ENCODE measurements around the gene PGR.

Gene PGR

DNA sequence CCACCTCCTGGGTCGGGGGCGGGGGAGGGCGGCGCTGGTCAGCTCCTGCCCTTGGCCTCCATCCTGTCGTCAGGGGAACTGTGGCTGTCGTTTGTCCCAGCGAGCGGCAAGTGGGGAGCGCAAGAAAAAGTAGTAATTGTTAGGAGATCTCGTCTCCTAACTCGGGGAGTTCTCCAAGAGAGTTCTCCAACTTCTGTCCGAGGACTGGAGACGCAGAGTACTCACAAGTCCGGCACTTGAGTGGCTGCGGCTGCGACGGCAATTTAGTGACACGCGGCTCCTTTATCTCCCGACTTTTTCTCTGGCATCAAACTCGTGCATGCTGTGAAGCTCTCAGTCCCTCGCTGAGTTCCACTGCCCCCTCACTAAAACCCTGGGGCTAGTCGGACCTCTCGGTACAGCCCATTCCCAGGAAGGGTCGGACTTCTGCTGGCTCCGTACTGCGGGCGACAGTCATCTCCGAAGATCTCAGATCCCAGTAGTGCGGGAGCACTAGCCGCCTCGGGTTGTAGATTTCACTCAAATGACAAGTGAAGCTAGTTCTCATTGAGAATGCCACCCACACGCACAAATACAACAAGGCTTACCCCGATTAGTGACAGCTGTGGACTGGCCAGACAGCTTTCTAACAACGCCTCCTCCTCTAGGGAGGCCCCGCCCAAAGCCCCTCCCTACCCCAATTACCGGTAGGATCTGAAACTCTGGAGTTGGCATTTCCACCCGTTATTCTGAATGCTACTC, at the start of gene PGR:
TSS of gene PGR (minus strand) at position 611 of the 741 bp plus-strand sequence. CDS start 743 bp downstream, outside the sequence.
- ATAC-seq, result no peak

DNA sequence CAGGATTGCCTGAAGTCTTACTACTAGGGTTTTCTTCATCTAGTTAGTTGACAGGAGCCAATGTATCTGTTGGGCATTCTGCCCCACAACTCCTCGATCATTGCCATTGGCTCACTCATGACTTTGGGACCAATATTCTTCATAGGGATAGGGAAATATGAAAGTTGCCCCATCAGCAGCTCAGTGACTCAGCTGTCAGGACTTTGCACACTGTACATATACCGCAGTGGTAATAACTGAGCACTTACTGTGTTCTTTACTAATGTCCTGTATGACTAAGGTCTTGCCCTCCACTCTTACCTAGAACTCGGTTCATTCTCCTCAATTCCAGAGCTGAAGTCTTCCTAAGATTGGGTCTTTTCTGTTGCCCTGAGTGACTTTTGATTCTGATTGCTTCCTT, 46.8 kb upstream of the PGR start:
- ATAC-seq, result no peak

DNA sequence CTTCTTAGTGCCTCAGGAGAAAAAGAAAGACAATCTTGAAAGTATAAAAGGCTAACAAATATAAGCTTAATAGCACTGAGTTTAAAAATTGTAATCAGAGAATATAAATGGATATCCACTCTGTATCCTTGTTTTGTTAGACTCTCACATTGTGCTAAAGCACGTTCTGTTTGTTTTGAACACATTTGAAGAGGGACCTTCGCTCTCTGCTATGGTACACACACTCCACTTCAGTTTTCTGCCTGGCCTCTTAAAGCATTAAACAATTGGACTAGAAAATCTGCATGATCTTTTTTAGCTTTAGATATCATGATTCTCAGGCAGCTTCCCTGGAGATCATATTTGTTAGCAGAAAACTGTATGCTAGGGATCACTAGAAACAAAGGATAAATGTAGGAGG, 40.3 kb upstream of the PGR start:
- no peak for ATAC-seq

DNA sequence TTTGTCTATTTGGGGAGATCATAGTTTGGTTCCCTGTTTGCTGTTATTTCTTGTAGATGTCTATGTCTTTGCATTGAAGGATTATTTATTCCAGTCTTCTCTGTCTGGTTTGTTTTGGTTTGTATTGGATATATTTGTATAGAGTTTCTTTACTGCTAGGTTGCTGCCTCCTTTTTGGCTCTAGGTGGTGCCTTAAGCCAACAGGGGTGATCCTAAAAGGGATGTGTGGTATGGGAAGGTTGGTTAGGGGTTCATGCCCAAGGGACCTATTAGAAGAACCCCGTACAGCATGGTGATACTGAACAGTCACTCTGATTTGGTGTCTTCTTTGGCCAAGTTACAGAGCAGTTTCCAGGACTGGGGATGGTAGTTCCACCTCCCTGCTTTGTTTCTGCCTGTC, 36.4 kb upstream of the PGR start:
- ATAC-seq, result no peak

DNA sequence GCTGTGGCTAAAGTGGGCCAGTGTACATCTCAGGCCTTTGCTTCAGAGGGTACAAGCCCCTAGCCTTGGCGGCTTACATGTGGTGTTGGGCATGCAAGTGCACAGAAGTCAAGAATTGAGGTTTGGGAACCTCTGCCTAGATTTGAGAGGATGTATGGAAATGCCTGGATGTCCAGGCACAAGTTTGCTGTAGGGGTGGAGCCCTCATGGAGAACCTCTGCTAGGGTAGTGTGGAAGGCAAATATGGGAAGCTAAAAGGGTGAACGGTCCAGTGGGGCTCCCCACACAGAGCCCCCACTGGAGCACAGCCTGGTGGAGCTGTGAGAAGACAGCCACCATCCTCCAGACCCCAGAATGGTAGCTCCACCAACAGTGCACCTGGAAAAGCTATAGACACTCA, 28.5 kb upstream of the PGR start:
- no peak for ATAC-seq

DNA sequence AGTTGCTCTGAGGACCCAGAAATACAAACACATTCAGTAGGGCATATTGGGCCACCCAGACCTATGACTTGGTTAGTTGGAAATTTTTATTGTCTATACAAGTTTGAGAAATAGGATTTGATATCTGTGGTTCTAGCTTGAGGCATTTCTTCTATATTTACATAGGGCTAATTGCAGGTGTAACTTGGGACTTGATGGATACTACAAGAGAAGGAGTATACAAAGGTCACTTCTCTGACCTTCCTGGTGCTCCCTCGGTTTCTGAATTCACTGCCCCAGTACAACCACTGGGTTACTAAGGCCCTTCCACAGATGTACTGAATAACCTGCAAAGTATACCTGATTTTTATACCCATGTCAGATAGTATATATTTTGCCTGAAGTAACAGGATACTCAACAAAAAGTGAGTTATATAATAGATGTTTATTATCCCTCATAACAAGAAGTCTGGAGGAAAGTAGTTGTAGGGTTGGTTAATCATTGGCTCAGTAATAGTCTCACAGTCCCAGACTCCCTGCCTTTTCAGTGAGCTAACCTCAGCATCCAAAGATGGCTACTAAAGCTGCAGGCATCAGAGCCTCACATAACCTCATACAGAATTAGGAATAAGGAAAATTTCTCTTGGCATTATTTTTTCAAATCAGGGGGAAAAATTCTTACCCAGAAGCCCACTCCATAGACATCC, 8.8 kb upstream of the PGR start:
- ATAC-seq, result no peak

DNA sequence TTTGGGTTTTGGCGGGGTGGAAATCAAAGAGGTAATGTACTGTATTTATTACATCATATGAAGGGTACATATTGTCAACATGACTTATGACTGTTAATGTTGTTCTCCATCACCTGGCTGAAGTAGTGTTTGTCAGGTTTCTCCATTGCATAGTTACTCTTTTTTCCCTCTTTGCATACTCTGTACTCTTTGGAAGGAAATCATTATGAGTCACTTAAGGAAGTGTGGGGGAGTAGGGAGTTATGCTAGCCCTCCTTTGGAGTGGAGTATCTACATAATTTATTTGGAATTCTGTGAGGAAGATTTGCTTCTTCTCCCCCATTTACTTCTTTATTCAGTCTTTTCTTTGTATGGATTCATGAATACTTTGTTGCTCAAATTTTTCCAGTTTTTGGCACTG, 3.6 kb upstream of the PGR start:
- no peak for ATAC-seq

DNA sequence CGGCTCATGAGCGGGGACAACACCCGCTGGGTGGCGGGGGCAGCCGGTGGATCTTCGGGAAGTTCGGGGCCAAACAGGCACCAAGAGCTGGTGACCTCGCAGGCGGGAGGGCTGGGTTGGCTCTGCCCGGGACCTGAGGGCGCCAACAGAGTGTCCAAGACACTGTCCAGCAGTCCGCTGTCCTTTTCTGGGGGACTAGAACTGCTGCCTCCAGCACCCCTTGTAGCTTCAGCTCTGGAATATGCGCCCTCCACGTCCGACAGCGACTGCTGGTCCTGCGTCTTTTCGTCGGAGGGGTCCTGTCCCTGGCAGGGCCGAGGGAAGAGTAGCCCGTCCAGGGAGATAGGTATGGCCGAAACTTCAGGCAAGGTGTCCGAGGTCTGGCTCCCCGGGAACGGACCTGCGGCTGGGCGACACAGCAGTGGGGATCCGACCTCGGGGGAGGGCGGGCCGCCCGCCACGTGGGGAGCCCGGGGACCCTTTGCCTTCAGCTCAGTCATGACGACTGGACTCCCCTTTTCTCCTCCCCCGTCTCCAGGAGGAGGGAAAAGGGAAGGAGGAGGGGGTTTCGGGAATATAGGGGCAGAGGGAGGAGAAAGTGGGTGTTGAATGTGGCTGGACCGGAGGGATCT, 926 bp downstream of the PGR start:
- ATAC-seq, result no peak

DNA sequence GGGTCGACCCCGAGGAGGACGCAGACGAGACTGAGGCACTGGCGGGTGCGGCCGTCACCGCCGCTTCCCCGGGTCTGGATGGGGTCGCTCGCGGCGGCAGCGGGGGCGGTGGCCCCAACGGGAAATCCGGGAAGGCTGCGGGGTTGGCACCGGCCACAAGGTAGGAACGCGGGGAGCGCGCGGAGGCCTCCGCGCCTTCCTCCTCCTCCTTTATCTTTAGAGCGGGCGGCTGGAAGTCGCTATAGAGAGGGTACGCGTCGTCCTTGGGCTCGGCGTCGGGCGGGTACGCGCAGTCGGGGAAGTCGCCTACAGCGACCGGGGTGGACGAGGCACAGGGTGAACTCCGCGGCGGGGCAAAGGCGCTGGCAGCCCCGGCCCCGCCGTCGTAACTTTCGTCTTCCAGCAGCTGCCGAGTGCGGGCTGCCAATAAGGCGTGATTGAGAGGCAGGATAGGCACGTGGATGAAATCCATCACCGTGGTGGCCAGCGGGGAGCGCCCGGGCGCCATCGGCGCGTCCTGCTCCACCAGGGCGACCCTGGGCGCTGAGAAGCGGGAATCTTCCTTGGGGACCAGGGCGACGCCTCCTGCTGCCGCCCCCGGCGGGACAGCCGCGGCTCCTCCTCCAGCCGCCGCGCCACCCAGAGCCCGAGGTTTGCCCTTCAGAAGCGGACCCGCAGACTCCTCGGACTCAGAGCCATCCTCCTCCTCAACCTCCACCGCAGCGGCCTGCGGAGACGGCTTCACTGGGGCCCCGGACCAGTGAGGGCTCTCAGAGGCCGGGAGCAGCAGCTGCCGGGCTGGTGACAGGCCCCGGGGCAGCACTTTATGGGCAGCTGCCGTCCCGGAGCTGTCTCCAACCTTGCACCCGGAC, 1.7 kb downstream of the PGR start:
- ATAC-seq, result no peak

DNA sequence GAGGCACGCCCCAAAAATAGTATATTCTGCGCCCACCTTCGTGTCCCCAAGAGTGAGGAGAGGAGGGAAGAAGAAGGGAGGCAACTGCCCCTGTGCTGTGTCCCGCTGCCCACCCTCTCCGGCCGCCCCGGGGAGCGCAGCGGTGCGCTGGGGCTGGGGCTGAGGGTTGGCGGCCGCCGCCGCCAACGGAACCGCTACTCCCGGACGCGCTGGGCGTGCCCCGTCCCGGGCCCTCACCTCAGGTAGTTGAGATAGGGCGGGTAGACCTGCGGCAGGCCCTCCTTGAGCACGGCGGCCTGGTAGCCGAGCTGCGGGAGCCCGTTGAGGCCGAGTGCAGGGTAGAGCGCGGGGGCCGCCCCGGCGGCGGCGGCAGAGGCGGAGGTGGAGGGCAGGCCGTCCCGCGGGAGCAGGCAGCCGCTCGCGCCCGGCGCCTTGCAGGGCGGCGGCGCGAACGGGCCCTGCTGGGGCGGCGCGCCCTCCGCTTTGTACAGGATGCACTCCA, 2.4 kb downstream of the PGR start:
- ATAC-seq, result peak in 1 of 2 donors; percentile 38

DNA sequence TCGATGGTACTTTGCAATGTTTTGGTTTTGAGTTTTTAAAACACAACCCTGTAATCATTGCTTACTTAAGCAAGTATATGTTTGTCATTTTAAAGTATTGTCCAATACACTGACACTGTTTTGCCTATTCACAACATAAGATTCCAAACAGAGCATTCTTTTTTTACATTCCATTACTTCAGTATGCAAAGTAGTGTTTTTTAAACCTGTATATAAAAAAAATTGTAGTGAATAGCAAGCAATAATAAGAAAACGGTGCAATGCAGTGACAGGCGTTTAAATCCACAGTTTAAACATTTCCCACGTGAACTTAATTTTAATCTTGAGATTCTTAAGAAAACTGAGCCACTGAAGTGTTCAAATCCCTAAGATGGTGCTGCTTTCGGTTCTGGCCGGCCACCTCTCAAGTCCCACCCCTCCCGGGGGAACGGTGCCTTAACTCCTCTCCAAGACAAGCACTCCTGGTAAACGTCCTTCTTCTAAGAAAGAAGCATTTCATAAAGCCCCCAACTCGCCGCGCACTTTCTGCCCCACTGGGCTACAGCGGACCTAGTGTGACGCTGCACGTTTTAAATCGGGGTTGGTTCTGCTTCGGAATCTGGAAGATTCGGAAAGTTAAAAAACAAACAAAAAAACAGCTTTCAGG, 2.9 kb downstream of the PGR start:
- ATAC-seq, result no peak

DNA sequence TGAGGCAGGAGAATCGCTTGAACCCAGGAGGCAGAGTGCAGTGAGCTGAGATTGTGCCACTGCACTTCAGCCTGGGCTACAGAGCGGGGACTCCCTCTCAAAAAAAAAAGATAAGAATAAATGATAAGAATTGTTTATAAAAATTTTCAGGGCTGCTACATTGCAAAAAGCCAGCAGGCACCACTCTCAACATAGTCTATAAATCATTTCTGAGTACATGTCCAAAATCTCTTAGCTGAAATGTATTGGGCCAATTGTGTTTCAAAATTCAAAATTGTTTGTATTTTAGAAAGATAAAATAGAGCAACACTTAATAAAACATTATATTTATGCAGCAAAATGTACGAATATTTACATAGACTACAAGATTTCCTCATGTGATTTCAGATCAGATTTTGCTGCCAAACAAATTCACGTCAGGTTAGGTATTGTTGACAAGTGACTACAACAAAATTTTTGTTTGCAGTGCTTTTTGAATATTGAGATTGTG, 13.9 kb downstream of the PGR start:
- ATAC-seq, result no peak

DNA sequence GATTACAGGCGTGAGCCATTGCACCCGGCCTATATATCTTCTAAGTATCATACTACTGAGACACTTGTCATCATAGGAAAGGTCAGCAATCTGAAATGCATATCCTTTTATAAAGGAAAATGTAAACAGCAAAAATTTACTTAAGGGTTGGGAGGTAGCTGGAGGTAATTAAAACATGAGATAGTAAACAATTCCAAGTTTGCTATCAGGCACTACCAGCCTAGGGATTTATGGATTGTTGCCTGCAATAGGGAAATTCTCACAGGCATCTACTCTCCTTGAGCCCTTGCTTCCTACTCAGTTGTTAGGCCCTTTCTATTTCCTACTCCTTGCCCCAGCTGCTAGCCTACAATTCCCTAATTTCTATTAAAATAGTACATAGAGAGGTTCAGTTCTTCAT, 16.1 kb downstream of the PGR start:
- no peak for ATAC-seq

DNA sequence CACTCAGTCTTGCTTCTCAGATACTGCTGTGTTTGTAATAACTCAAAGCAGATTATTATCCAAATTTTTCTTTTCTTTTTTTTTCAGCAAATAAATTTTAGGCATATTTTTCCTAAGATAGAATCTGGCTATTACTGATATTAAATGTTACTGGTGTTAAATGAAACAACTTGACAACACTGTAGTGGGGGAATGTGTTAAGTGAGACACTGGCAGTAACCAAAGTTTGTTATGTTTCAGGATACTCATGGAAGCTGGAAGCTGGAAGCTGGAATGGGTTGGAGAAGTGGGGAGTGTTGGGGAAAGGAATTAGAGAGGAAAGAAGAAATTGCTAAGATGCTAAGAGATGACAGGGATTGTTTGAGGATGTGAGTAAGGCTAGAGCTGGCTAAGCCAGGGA, 24.9 kb downstream of the PGR start:
- ATAC-seq, result no peak

DNA sequence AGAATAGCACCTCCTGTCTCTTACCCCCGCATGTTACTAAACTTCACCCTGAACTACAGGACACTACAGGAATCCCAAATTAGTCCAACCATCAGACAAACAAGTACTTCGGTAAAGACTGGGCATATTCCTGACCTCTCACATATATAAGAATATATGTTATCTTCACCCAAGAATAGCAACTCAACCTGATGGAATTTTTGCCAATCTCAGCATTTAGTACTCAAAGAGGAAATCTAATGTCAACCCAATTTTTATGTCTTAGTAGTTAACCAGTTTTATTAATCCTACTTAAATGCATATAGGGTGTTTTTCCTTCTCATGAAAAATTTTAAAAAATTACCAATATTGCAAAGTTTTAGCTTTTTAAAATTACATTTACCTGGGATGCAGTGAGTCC, 26.2 kb downstream of the PGR start:
- ATAC-seq, result no peak

DNA sequence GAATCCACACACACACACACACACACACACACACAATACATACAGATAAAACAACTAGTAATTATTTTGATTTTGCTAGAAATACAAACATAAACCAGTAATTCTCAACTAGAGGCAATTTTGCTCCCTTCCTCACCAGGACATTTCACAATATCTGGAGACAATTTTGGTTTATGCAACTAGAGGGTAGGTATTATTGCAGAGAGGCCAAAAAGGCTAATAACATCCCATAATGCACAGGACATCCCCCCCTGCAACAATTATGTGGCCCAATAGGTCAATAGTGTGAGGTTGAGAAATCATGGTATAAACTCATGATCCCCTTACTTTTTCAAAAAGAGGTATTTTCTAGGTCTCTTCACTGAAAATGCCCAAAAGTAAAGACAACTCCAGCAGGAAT, 29.0 kb downstream of the PGR start:
- ATAC-seq, result no peak

DNA sequence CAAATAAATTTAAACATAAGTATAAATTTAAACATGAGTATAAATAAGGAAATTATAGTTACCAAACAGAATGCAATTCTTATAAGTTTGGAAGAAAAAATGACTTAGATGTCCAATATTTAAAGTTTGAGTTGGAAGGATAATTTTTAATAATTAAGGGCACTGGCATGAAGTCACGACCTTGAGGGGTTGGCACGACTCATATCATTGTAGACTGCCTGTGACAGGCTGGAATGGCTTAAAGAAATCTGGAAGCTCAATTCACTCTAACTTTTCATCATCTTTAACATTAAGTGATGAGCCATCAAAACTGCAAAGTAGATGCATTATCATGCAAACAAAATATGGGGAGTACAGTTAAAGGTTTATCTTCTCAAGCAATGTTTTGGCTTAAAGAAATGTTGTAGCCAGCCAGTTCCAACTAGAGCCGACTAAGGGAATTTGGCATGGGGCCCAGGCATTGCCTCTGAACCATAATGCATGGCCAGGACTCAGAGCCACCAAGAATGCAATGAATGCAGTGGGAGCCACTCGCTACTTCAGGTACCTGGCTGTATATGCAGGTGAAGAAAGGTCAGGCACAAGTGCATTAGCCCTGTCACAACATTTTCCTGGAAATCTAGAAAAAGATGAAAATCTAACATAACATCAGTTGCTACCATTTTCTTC, 33.4 kb downstream of the PGR start:
- no peak for ATAC-seq

DNA sequence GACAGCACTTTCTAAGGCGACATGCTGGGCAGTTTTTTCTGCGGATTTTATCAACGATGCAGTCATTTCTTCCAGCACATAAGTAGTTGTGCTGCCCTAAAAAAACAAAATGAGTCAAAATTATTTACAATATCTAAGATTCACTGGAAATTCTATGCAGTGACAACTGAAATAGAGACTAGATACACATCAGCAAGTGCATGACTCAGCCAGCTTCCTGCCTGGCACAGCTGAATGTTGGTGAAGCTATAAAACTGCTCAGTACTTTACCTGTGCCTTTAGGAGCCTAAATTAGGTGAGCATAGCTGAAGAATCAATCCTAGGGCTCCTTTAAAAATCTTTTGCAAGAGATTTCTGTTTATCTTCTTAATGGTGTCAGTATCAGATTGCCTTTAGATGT, 37.8 kb downstream of the PGR start:
- no peak for ATAC-seq

DNA sequence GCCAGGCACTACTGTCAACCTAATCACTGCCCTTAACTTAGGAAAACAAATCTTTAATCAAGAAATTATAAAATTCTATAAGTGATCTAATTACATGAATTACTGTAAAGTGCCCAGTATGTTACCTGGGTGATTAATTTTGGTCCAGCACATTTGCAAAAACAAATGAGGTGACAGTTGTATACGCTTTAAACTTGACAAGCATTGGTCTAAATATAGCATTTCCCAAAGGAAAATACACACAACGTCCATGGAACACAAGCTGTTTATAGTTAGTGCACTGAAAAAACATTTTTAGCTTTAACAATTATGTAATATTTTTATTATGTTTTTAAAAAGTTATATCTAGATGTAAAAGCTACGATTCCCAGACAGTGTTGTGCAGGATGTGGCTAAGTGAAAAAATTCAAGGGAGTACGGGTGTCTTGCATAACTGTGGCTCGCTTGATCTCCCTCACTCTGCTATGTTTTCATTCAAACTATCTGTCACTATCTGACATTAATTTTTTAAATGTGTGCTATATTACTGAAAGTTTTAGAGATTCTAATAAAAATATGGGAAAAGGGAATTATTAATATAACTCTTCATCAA, 38.8 kb downstream of the PGR start:
- no peak for ATAC-seq

DNA sequence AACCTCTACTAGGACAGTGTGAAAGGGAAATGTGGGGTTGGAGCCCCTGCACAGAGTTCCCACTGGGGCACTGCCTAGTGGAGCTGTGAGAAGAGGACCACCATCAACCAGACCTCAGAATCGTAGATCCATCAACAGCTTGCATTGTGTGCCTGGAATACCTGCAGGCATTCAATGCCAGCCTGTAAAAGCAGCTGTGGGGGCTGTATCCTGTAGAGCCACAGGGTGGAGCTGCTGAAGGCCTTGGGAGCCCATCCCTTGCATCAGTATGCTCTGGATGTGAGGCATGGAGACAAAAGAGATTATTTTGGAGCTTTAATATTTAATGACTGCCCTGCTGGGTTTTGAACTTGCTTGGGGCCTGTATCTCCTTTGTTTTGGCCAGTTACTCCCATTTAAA, 46.3 kb downstream of the PGR start:
- no peak for ATAC-seq

DNA sequence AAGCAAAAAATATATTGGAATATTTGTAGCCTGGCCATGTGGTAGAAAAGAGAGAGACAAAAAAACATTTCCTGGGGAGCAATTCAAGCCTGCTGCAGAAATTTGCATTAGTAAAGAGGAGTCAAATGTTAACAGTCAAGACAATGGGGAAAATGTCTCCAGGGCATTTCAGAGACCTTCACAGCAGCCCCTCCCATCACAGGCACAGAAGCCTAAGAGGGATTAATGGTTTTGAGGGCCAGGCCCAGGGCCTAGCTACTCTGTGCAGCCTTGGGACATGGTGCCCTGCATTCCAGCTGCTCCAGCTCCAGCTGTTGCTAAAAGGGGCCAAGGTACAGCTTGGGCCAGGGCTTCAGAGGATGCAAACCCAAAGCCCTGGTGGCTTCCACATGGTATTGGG, 46.8 kb downstream of the PGR start:
- ATAC-seq, result no peak
